Testis (tissue), 2 donors: ENCODE results near the gene TTC23.

Experiments used
- CTCF ChIP-seq, 3 experiments: fragments of 450-650 bp in 2 of 3; fragments of 200-600 bp in 1 of 3; sonication (generic) in 1 of 3; IDR thresholded peaks; one replicate each; pipeline ENCODE4 v1.5.1; 2016 to 2019; ENCODE audit warnings: antibody characterized with exemption in 3 of 3, mild to moderate bottlenecking in 2 of 3, moderate library complexity in 1 of 3
- POLR2A ChIP-seq: fragments of 450-650 bp; IDR thresholded peaks from one replicate; pipeline ENCODE4 v1.6.1; 2017; ENCODE audit warnings: antibody characterized with exemption, mild to moderate bottlenecking, moderate library complexity

GRCh38 chr15:99141943-99142342 is 107.4 kb downstream of the TTC23 start:
- TF ChIP-seq CTCF (IDR thresholded peaks at IDR 0.05) (no peak), POLR2A (no peak)
